HG03159 (cell line): Measurements from ENCODE around the gene NCOA1.

ENCODE experiments used
- ATAC-seq: cut with Tn5 transposase; IDR thresholded peaks from one replicate; pipeline ENCODE4 v1.9.1; 2021; ENCODE audit warnings: mild to moderate bottlenecking, moderate library complexity; ENCODE audit not compliant: unreplicated experiment

NCOA1 gene

DNA sequence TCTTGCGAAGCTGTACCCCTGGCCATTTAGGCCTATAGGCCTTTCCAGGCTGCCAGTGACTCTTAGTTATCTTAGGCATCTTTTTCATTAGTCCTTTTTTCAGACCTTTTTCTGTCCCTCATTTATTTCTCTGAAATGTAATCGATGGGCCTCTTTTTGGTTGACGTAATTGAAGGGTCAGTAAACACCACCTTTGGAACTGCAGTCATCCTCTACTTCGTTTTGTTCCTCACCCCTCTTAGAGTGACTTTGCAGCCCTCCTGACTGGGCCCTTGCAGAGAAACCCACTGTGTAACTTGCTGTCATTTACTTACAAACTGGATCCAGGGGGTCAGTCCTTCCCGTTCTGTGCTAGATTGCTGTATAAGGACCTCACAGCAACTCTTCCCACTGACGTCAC, 325.4 kb downstream of the NCOA1 start:
- no peak for ATAC-seq

DNA sequence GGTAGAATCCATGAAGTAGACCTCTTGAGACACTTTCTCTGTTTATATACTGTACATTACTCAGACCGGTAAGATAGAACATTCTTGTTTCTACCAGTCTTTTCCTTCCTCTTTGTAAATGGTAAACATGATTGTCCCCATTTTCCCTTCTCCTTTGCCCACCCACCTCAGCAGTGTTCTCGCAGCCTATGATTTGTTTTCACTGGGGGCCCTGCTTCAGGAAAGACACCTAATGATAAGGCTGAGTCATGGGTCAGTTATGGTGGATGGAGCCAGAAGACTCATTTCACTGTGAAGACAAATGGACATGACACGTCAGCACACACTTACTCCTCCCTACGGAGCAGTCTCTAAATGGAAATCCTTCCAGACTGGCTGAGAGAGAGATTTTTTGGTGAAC, 325.8 kb downstream of the NCOA1 start:
- no peak for ATAC-seq

DNA sequence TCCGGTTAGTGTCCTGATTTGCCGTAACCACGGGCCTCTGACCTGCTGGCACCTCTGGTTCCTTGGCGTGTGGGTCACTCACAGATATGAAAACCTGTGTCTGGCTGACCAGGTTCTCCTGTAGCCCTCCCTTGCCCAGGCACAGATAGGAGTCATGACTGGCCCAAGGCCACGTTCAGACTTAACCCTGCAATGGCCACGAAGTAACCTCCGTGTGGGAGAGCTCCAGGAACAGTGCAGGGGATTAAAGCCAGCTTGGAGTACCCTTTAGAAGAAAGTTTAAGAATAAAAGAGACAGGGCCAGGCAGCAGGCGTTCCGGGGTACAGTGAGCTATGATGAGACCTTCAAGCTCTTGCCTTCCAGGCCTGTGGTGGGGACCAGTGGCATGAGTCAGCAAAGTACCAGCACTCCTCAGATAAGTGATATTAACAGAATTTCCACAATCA, 327.7 kb downstream of the NCOA1 start:
- ATAC-seq, result no peak

DNA sequence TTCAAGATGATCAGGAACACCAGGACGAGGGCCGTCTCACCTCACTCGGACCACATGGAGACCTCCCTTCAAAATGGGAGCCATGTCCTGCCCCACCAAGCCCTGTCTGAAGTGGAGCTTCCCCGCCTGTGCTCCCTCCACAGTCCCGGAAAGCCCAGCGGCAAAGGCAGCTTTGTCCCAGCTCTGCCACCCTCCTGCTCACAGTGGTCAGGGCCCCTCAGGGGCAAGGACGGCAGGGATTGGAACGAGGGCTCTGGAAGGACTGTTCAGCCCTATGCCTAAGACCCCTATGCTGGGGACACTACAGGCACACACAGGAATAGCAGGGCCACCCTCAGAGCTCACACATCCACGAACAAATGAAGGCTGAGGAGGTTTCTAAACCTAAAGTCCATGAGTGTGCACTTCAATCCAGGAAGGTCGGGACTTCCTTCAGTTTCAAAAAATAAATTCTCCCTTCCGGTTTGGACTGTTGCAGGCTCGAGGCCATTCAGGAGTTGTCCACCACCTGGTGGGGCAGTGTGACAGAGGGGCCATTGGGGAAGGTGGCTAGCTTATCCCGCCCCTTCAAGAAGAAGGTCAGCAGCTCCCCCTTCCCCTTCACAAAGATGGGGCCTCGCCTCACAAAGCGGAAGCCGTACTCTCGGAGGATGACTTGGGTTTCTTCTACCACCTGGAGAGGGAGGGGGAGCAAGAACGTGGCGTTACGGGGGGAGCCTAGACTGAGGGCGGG, 328.6 kb downstream of the NCOA1 start:
- no peak for ATAC-seq

DNA sequence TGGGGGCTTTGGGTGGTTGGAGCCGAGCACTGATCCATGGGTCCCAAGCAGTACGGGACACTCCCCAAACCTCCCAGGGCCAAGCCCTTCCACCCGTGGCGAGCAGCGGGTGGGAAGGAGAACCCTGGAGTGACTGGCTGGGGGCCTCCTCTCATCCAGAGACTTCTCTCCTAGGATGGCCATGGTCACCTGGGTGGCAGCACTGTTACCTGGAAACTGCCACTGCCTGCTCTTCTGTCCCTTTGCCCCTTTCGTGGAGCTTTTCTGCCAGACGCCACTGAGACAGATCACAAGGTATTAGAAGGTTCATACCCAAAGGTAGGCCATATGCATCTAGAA, 329.1 kb downstream of the NCOA1 start:
- ATAC-seq, result no peak
